ENCODE results near the gene SLC17A9.
A peak's percentile ranks its signal among the peaks of the same experiment; 100 is the strongest.

DNA sequence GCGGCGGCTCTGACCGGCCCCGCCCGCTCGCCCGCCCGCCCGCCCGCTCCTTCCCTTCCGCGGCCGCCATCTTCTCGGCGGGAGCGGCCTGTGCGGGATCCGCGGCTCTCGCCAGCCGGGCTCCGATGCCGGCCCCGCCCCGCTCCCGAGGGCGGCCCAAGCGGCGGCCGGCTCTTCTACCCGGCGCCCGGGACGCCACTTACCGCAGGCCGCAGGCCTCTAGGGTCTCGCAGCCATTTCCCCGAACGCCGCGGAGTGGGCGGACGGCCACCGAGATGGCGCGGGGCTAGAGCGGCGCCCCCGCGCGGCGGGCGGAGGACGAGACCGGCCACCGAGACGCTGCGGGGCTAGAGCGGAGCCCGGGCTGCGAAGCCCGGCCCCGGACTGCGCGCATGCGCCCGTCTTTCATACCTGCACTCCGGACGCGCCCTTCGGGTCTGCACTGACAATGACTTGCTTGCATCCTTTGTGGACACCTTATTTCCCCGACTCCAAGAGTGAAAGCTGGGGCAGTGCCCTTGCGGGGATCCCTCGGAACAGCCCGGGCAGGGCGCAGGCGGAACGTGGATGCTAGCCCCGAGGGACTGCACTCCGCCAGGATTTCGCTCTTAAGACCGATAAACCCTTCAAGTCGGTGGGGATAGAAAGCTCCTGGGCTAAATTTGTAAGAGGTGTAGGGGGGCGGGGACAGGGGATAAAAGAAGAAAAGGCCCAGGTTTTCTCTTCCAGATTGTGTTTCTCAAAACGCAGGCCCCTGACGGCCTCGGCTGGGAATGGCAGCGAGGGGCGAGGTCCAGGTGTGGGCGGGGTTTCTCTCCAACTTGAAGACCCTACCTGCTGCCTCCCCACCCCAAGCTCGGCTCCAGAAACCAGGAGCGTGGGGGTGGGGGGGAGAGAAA, 26.0 kb upstream of the SLC17A9 start, which contains the start of gene DIDO1:
- TF ChIP-seq, protein P1, sequence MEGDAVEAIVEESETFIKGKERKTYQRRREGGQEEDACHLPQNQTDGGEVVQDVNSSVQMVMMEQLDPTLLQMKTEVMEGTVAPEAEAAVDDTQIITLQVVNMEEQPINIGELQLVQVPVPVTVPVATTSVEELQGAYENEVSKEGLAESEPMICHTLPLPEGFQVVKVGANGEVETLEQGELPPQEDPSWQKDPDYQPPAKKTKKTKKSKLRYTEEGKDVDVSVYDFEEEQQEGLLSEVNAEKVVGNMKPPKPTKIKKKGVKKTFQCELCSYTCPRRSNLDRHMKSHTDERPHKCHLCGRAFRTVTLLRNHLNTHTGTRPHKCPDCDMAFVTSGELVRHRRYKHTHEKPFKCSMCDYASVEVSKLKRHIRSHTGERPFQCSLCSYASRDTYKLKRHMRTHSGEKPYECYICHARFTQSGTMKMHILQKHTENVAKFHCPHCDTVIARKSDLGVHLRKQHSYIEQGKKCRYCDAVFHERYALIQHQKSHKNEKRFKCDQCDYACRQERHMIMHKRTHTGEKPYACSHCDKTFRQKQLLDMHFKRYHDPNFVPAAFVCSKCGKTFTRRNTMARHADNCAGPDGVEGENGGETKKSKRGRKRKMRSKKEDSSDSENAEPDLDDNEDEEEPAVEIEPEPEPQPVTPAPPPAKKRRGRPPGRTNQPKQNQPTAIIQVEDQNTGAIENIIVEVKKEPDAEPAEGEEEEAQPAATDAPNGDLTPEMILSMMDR (IDR thresholded peaks at IDR 0.05; ENCODE audit: insufficient read depth, low read depth, low read length) = peak; percentile 37
- no peak for TF ChIP-seq EZH2 (IDR thresholded peaks at IDR 0.05; ENCODE audit: insufficient read depth, low read length)
